GM12878 (cell line): Measurements from ENCODE around the gene DDHD1. TPM values are rescaled to one million over a fixed set of nuclear protein-coding genes. Genes with fewer than 3 reads are reported as not detected.

ENCODE experiments used
- BACH1 ChIP-seq: fragments of 450-650 bp; IDR thresholded peaks from 2 replicates; pipeline ENCODE4 v1.6.1; 2017; ENCODE audit warnings: mild to moderate bottlenecking, borderline replicate concordance
- CHD2 ChIP-seq: IDR thresholded peaks from 2 replicates; pipeline ENCODE4 v1.6.1; 2011; ENCODE audit warnings: low read depth, low read length, improper control_type of control experiment, borderline replicate concordance
- EED ChIP-seq: sonication (generic); IDR thresholded peaks from 2 replicates; pipeline ENCODE4 v1.6.1; 2016; ENCODE audit warnings: antibody characterized with exemption, low read depth
- ETV6 ChIP-seq, 2 experiments: fragments of 450-650 bp in 1 of 2; IDR thresholded peaks in 1 of 2; conservative IDR thresholded peaks in 1 of 2; 2 replicates each; pipeline ENCODE4 v1.6.1; 2014; ENCODE audit warnings: antibody characterized with exemption in 1 of 2, borderline replicate concordance in 1 of 2, low read depth in 1 of 2, mild to moderate bottlenecking in 1 of 2, moderate library complexity in 1 of 2
- FOS ChIP-seq: IDR thresholded peaks from 3 replicates; pipeline ENCODE4 v1.6.1; 2011; ENCODE audit warnings: borderline replicate concordance; ENCODE audit not compliant: insufficient read length; ENCODE audit errors: extremely low read depth
- GATAD2B ChIP-seq: fragments of 450-650 bp; conservative IDR thresholded peaks from 2 replicates; pipeline ENCODE4 v1.6.1; 2017; ENCODE audit warnings: low read depth, mild to moderate bottlenecking, moderate library complexity
- MTA2 ChIP-seq: fragments of 450-650 bp; IDR thresholded peaks from 2 replicates; pipeline ENCODE4 v1.6.1; 2016; ENCODE audit warnings: low read depth, mild to moderate bottlenecking, moderate library complexity
- NR2C1 ChIP-seq: fragments of 450-650 bp; IDR thresholded peaks from 2 replicates; pipeline ENCODE4 v1.6.1; 2017; ENCODE audit warnings: antibody characterized with exemption, mild to moderate bottlenecking, moderate library complexity
- PML ChIP-seq: IDR thresholded peaks from 2 replicates; pipeline ENCODE4 v1.6.1; 2012; ENCODE audit warnings: low read length, inconsistent platforms
- POLR2AphosphoS2 ChIP-seq: IDR thresholded peaks from 2 replicates; pipeline ENCODE4 v1.6.1; 2011; ENCODE audit warnings: low read depth, mild to moderate bottlenecking, low read length, improper control_type of control experiment, moderate library complexity
- RB1 ChIP-seq: fragments of 450-650 bp; formaldehyde crosslinking; IDR thresholded peaks from 2 replicates; pipeline ENCODE4 v1.6.1; 2017; ENCODE audit warnings: mild to moderate bottlenecking, borderline replicate concordance
- TCF7 ChIP-seq: IDR thresholded peaks from 2 replicates; pipeline ENCODE4 v1.6.1; 2014; ENCODE audit warnings: antibody characterized with exemption, borderline replicate concordance
- YY1 ChIP-seq: IDR thresholded peaks from 2 replicates; pipeline ENCODE4 v1.6.1; 2011; ENCODE audit warnings: low read depth, mild to moderate bottlenecking, low read length
- polyA plus RNA-seq, 11 experiments: library from polyadenylated mRNA; depleted of rRNA in 4 of 11; unstranded in 6 of 11; stranded (reverse) in 5 of 11; fragments of >200 nt; fragmentation: Nextera tagmentation in 4 of 11; fragmentation: Illumina TruSeq in 1 of 11; extraction: Ambion mirVana in 4 of 11; extraction: Trizol in 1 of 11; gene quantifications; 1 replicate in 1 of 11; 2 replicates in 10 of 11; pipeline versions ENCODE4 v1.2.1 to v1.2.3, GENCODE V29; 2011 to 2016; ENCODE audit warnings: inconsistent platforms in 2 of 11, missing spikeins in 2 of 11, low read depth in 1 of 11
- total RNA-seq, 4 experiments: library from RNA; depleted of rRNA in 3 of 4; stranded (reverse); fragments of >200 nt in 3 of 4; fragmentation: Illumina TruSeq in 1 of 4; extraction: Trizol in 1 of 4; gene quantifications; 2 replicates each; pipeline versions ENCODE4 v1.2.1 to v1.2.3, GENCODE V29; 2013 to 2021
- TF ChIP-seq, protein P1 (sequence below): IDR thresholded peaks from 2 replicates; pipeline ENCODE4 v1.6.1; 2012; ENCODE audit warnings: mild to moderate bottlenecking, low read depth, low read length
- TF ChIP-seq, protein P2 (sequence below): fragments of 150-350 bp; IDR thresholded peaks from 2 replicates; pipeline ENCODE4 v1.6.1; 2014; ENCODE audit warnings: mild to moderate bottlenecking, low read depth, low read length
- TF ChIP-seq, protein P3 (sequence below): IDR thresholded peaks from 2 replicates; pipeline ENCODE4 v1.6.1; 2011; ENCODE audit warnings: low read depth, low read length, improper control_type of control experiment, borderline replicate concordance
- TF ChIP-seq, protein P4 (sequence below): fragments of 450-650 bp; formaldehyde crosslinking; IDR thresholded peaks from 2 replicates; pipeline ENCODE4 v1.4.0; 2020; ENCODE audit warnings: mild to moderate bottlenecking, moderate library complexity

Gene DDHD1
- total and polyA plus RNA-seq, 10 of the 15 experiments (the other 5 are each of a cell fraction or from before 2014, with no cell fraction given): 7.7 to 52.3 (median 28.5) TPM

DNA sequence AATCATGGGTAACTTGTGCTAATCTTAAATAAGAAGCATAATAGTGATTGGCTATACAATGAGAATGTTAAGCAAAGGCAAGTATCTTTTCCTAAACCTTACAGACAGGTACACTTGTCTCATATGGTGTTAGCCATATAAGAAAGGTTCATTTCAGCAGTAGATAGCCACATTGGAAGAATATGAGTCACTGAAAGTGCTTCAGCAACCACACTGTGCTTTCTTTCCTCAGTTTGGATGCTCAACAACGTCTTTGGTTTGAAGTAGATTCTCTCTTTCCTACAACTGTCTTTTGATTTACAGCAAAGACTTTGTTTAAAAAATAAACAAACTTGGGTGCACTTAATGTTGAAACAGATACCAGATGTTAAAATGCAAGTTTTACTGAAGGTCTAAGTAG, 8.9 kb downstream of the DDHD1 start (continued):
- TF ChIP-seq, protein P1, sequence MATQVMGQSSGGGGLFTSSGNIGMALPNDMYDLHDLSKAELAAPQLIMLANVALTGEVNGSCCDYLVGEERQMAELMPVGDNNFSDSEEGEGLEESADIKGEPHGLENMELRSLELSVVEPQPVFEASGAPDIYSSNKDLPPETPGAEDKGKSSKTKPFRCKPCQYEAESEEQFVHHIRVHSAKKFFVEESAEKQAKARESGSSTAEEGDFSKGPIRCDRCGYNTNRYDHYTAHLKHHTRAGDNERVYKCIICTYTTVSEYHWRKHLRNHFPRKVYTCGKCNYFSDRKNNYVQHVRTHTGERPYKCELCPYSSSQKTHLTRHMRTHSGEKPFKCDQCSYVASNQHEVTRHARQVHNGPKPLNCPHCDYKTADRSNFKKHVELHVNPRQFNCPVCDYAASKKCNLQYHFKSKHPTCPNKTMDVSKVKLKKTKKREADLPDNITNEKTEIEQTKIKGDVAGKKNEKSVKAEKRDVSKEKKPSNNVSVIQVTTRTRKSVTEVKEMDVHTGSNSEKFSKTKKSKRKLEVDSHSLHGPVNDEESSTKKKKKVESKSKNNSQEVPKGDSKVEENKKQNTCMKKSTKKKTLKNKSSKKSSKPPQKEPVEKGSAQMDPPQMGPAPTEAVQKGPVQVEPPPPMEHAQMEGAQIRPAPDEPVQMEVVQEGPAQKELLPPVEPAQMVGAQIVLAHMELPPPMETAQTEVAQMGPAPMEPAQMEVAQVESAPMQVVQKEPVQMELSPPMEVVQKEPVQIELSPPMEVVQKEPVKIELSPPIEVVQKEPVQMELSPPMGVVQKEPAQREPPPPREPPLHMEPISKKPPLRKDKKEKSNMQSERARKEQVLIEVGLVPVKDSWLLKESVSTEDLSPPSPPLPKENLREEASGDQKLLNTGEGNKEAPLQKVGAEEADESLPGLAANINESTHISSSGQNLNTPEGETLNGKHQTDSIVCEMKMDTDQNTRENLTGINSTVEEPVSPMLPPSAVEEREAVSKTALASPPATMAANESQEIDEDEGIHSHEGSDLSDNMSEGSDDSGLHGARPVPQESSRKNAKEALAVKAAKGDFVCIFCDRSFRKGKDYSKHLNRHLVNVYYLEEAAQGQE: no peak
- TF ChIP-seq TCF7: no peak
- TF ChIP-seq YY1: no peak
- TF ChIP-seq, protein P2, sequence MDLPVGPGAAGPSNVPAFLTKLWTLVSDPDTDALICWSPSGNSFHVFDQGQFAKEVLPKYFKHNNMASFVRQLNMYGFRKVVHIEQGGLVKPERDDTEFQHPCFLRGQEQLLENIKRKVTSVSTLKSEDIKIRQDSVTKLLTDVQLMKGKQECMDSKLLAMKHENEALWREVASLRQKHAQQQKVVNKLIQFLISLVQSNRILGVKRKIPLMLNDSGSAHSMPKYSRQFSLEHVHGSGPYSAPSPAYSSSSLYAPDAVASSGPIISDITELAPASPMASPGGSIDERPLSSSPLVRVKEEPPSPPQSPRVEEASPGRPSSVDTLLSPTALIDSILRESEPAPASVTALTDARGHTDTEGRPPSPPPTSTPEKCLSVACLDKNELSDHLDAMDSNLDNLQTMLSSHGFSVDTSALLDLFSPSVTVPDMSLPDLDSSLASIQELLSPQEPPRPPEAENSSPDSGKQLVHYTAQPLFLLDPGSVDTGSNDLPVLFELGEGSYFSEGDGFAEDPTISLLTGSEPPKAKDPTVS: no peak
- TF ChIP-seq BACH1: no peak
- no peak for TF ChIP-seq CHD2
- TF ChIP-seq POLR2AphosphoS2: no peak
- no peak for TF ChIP-seq FOS
- TF ChIP-seq RB1: no peak
- TF ChIP-seq MTA2: 0 out of 2 replicates have a peak, but pooled peaks have one; percentile 17
- TF ChIP-seq, protein P3, sequence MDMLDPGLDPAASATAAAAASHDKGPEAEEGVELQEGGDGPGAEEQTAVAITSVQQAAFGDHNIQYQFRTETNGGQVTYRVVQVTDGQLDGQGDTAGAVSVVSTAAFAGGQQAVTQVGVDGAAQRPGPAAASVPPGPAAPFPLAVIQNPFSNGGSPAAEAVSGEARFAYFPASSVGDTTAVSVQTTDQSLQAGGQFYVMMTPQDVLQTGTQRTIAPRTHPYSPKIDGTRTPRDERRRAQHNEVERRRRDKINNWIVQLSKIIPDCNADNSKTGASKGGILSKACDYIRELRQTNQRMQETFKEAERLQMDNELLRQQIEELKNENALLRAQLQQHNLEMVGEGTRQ: no peak
- TF ChIP-seq GATAD2B: no peak
- TF ChIP-seq EED: peak; percentile 27; the same call in 1 of the 2 replicates
- 0 out of 4 replicates have a peak, but pooled peaks of 1 of the 2 experiments have one; percentile 49 for TF ChIP-seq ETV6 (conservative IDR thresholded peaks at IDR 0.05 in 1 of 2, IDR thresholded peaks at IDR 0.05 in 1 of 2; ENCODE audit: borderline replicate concordance in 1 of 2, low read depth in 1 of 2)
- TF ChIP-seq, protein P4, sequence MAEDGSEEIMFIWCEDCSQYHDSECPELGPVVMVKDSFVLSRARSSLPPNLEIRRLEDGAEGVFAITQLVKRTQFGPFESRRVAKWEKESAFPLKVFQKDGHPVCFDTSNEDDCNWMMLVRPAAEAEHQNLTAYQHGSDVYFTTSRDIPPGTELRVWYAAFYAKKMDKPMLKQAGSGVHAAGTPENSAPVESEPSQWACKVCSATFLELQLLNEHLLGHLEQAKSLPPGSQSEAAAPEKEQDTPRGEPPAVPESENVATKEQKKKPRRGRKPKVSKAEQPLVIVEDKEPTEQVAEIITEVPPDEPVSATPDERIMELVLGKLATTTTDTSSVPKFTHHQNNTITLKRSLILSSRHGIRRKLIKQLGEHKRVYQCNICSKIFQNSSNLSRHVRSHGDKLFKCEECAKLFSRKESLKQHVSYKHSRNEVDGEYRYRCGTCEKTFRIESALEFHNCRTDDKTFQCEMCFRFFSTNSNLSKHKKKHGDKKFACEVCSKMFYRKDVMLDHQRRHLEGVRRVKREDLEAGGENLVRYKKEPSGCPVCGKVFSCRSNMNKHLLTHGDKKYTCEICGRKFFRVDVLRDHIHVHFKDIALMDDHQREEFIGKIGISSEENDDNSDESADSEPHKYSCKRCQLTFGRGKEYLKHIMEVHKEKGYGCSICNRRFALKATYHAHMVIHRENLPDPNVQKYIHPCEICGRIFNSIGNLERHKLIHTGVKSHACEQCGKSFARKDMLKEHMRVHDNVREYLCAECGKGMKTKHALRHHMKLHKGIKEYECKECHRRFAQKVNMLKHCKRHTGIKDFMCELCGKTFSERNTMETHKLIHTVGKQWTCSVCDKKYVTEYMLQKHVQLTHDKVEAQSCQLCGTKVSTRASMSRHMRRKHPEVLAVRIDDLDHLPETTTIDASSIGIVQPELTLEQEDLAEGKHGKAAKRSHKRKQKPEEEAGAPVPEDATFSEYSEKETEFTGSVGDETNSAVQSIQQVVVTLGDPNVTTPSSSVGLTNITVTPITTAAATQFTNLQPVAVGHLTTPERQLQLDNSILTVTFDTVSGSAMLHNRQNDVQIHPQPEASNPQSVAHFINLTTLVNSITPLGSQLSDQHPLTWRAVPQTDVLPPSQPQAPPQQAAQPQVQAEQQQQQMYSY: no peak
- no peak for TF ChIP-seq NR2C1
- TF ChIP-seq PML: no peak
